Ovary (tissue), 3 donors: ENCODE results near the gene DNAJA4.

Experiments used
- CTCF ChIP-seq, 3 donors: fragments of 450-650 bp in 2 of 3; fragments of 200-600 bp in 1 of 3; IDR thresholded peaks; one replicate each; pipeline versions ENCODE4 v1.5.1 to v1.8.0; 2016 to 2022; ENCODE audit warnings: antibody characterized with exemption in 3 of 3, mild to moderate bottlenecking in 1 of 3
- EP300 ChIP-seq: sonication (generic); formaldehyde crosslinking; IDR thresholded peaks from one replicate; pipeline ENCODE4 v1.6.1; 2017; ENCODE audit warnings: antibody characterized with exemption
- POLR2A ChIP-seq: fragments of 450-650 bp; IDR thresholded peaks from one replicate; pipeline ENCODE4 v1.6.1; 2017; ENCODE audit warnings: antibody characterized with exemption, mild to moderate bottlenecking, moderate library complexity
- donor health status: DM: no; HTN: no; CAD: no.

- TF ChIP-seq CTCF (IDR thresholded peaks at IDR 0.05): no peak
- no peak for TF ChIP-seq POLR2A
- no peak for TF ChIP-seq EP300
Observed at GRCh38 chr15:78242128-78242527, 22.2 kb upstream of the DNAJA4 start.
